ENCODE results near the gene MGRN1. TPM values are rescaled to one million over a fixed set of nuclear protein-coding genes. Genes with fewer than 3 reads are reported as not detected.

MGRN1 gene
- total RNA-seq, 4 donors from 2014 or later: 15.8 to 25.6 (median 22.0) TPM

GRCh38 chr16:4704913-4705312, 80.3 kb downstream of the MGRN1 start:
- intact Hi-C loops (cut with DNase I): no loop called here
- TF ChIP-seq POLR2A (IDR thresholded peaks at IDR 0.05) (no peak), CTCF (IDR thresholded peaks at IDR 0.05) (no peak)

GRCh38 chr16:4706871-4707270, 82.2 kb downstream of the MGRN1 start:
- TF ChIP-seq CTCF (IDR thresholded peaks at IDR 0.05): no peak
- TF ChIP-seq POLR2A (IDR thresholded peaks at IDR 0.05): no peak
- Histone ChIP-seq H3K4me3 (no peak overlapping the region), H3K27ac (no peak overlapping the region), H3K27me3 (no peaks in the 10 kb centered on the region), H3K36me3 (peaks cover 5 to 96% (median 33%) of the 10 kb centered on the region in 3 donors), H3K4me1 (peaks cover 0 to 11% (median 0%) of the 10 kb centered on the region in 3 donors), H3K9me3 (no peaks in the 10 kb centered on the region)
- DNase-seq: no peak
- WGBS, 2 donors: 86 to 93% methylated on average over 7 of the region's 7 CpGs
- intact Hi-C loops (cut with DNase I): no loop called here

More at GRCh38 chr16:4704913-4705312, 80.3 kb downstream of the MGRN1 start:
- no peak for DNase-seq
- Histone ChIP-seq H3K9me3 (no peaks in the 10 kb centered on the region), H3K4me3 (no peak overlapping the region), H3K27ac (no peak overlapping the region), H3K4me1 (peaks cover 0 to 26% (median 0%) of the 10 kb centered on the region in 3 donors), H3K36me3 (peaks cover 5 to 96% (median 43%) of the 10 kb centered on the region in 3 donors), H3K27me3 (no peaks in the 10 kb centered on the region)
- WGBS, 2 donors: 98 to 99% methylated on average over 12 to 14 of the region's 14 CpGs

- WGBS, 2 donors: 88 to 92% methylated on average over 4 of the region's 4 CpGs
- Histone ChIP-seq H3K27me3 (no peaks in the 10 kb centered on the region), H3K4me1 (peaks cover 0 to 5% (median 0%) of the 10 kb centered on the region in 3 donors), H3K9me3 (no peaks in the 10 kb centered on the region), H3K27ac (no peak overlapping the region), H3K4me3 (no peak overlapping the region), H3K36me3 (peaks cover 0 to 97% (median 26%) of the 10 kb centered on the region in 3 donors)
- intact Hi-C loops (cut with DNase I): no loop called here
- no peak for TF ChIP-seq POLR2A (IDR thresholded peaks at IDR 0.05)
- no peak for TF ChIP-seq CTCF (IDR thresholded peaks at IDR 0.05)
- no peak for DNase-seq
These were observed 84.9 kb downstream of the MGRN1 start for GRCh38 chr16:4709481-4709880.

- Histone ChIP-seq H3K9me3 (no peaks in the 10 kb centered on the region), H3K27me3 (no peaks in the 10 kb centered on the region), H3K36me3 (peaks cover 0 to 90% (median 8%) of the 10 kb centered on the region in 3 donors), H3K27ac (no peak overlapping the region), H3K4me1 (no peaks in the 10 kb centered on the region), H3K4me3 (no peak overlapping the region)
- no peak for DNase-seq
- intact Hi-C loops (cut with DNase I): no loop called here
- TF ChIP-seq POLR2A (IDR thresholded peaks at IDR 0.05) (no peak), CTCF (IDR thresholded peaks at IDR 0.05) (no peak)
- WGBS, 2 donors: 87 to 91% methylated on average over 7 to 16 of the region's 18 CpGs
These were observed 89.3 kb downstream of the MGRN1 start for GRCh38 chr16:4713663-4714501.

GRCh38 chr16:4714996-4715395, 90.4 kb downstream of the MGRN1 start:
- no peak overlapping the region for H3K4me3 ChIP-seq
- no peaks in the 10 kb centered on the region for H3K27me3 ChIP-seq
- H3K36me3 ChIP-seq: peaks cover 0 to 89% (median 8%) of the 10 kb centered on the region in 3 donors
- intact Hi-C loops (cut with DNase I): no loop called here
- no peaks in the 10 kb centered on the region for H3K9me3 ChIP-seq
- 79 to 88% methylated on average over 2 of the region's 2 CpGs for WGBS, 2 donors
- no peak overlapping the region for H3K27ac ChIP-seq
- no peak for DNase-seq
- no peaks in the 10 kb centered on the region for H3K4me1 ChIP-seq
- TF ChIP-seq CTCF (IDR thresholded peaks at IDR 0.05) (no peak), POLR2A (IDR thresholded peaks at IDR 0.05) (no peak)
